RCC 7860 (cell line): ENCODE measurements around the gene CYP4B1.
"Not testable (repeated sequence)": the region's sequence is repeated elsewhere in the genome, so short reads cannot be mapped to it uniquely, and the experiment has no call there.

Experiments
- DNase-seq: peaks from one replicate; pipeline ENCODE4 v3.0.0-alpha.2; 2015; ENCODE audit warnings: low spot score
- FAIRE-seq: peaks from 2 replicates; lab custom pipeline; 2012; peaks lifted over from hg19 to GRCh38; lab: Jason Lieb, UNC

The CYP4B1 gene

GRCh38 chr1:46798810-46799209 lies at the start of gene CYP4B1:
TSS of gene CYP4B1 (plus strand) at chr1:46799046. CDS start at chr1:46799082, 36 bp downstream.
- DNase-seq: no peak
- no peak for FAIRE-seq

GRCh38 chr1:46749404-46749803 lies 49.4 kb upstream of the CYP4B1 start:
- no peak for FAIRE-seq
- DNase-seq: peak; percentile 28

GRCh38 chr1:46749921-46750404 lies 48.9 kb upstream of the CYP4B1 start:
- no peak for DNase-seq

GRCh38 chr1:46753985-46754384 lies 44.9 kb upstream of the CYP4B1 start:
- DNase-seq: no peak
- no peak for FAIRE-seq

More at GRCh38 chr1:46749921-46750404, 48.9 kb upstream of the CYP4B1 start:
- FAIRE-seq: no peak

GRCh38 chr1:46754707-46755106 lies 44.1 kb upstream of the CYP4B1 start:
- FAIRE-seq: not testable (repeated sequence)
- DNase-seq: peak; percentile 52

- FAIRE-seq (no peak), DNase-seq (peak; percentile 24)
Measured at GRCh38 chr1:46755121-46755520, 43.7 kb upstream of the CYP4B1 start.

GRCh38 chr1:46757247-46757955 lies 41.4 kb upstream of the CYP4B1 start:
- DNase-seq (no peak), FAIRE-seq (no peak)

GRCh38 chr1:46757956-46758528 lies 40.8 kb upstream of the CYP4B1 start:
- DNase-seq (no peak), FAIRE-seq (no peak)

GRCh38 chr1:46760558-46761166 lies 38.2 kb upstream of the CYP4B1 start:
- no peak for DNase-seq

GRCh38 chr1:46761740-46762139 lies 37.1 kb upstream of the CYP4B1 start:
- DNase-seq (no peak), FAIRE-seq (no peak)

More at GRCh38 chr1:46760558-46761166, 38.2 kb upstream of the CYP4B1 start:
- no peak for FAIRE-seq

- DNase-seq (no peak), FAIRE-seq (no peak)
Measured at GRCh38 chr1:46764402-46764801, 34.4 kb upstream of the CYP4B1 start.

GRCh38 chr1:46767649-46768282 lies 31.1 kb upstream of the CYP4B1 start:
- FAIRE-seq (no peak), DNase-seq (no peak)

GRCh38 chr1:46768445-46768844 lies 30.4 kb upstream of the CYP4B1 start:
- no peak for FAIRE-seq
- no peak for DNase-seq

GRCh38 chr1:46769028-46769740 lies 29.7 kb upstream of the CYP4B1 start:
- no peak for DNase-seq
- no peak for FAIRE-seq

- DNase-seq (no peak), FAIRE-seq (no peak)
Measured at GRCh38 chr1:46770541-46770940, 28.3 kb upstream of the CYP4B1 start.

- FAIRE-seq (no peak), DNase-seq (no peak)
Measured at GRCh38 chr1:46772571-46772970, 26.3 kb upstream of the CYP4B1 start.

- FAIRE-seq (no peak), DNase-seq (no peak)
Measured at GRCh38 chr1:46774297-46774696, 24.5 kb upstream of the CYP4B1 start.

- FAIRE-seq, DNase-seq: not testable (repeated sequence)
Measured at GRCh38 chr1:46778456-46778855, 20.4 kb upstream of the CYP4B1 start.

GRCh38 chr1:46784666-46785065 lies 14.2 kb upstream of the CYP4B1 start:
- no peak for DNase-seq
- peak; percentile 18 for FAIRE-seq

GRCh38 chr1:46788634-46789033 lies 10.2 kb upstream of the CYP4B1 start:
- DNase-seq: peak; percentile 30
- FAIRE-seq: not testable (repeated sequence)
